Measurements from ENCODE around the gene ZNF512.
"Not testable (repeated sequence)": the region's sequence is repeated elsewhere in the genome, so short reads cannot be mapped to it uniquely, and the experiment has no call there.

DNA sequence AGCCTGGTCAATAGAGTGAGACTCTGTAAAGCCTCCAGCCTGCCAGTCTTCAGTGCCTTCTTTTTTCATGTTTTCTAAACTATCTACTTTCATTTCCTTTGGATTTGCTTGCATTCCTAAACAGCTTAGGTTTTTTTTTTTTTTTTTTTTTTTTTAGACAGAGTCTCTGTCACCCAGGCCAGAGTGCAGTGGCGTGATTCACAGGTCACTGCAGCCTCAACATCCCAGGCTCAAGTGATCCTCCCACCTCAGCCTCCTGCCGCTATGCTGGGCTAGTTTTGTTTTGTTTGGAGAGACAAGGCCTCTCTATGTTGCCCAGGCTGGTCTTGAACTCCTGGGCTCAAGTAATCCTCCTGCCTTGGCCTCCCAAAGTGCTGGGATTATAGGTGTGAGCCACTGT, 47.4 kb downstream of the ZNF512 start:
- TF ChIP-seq, protein P1, sequence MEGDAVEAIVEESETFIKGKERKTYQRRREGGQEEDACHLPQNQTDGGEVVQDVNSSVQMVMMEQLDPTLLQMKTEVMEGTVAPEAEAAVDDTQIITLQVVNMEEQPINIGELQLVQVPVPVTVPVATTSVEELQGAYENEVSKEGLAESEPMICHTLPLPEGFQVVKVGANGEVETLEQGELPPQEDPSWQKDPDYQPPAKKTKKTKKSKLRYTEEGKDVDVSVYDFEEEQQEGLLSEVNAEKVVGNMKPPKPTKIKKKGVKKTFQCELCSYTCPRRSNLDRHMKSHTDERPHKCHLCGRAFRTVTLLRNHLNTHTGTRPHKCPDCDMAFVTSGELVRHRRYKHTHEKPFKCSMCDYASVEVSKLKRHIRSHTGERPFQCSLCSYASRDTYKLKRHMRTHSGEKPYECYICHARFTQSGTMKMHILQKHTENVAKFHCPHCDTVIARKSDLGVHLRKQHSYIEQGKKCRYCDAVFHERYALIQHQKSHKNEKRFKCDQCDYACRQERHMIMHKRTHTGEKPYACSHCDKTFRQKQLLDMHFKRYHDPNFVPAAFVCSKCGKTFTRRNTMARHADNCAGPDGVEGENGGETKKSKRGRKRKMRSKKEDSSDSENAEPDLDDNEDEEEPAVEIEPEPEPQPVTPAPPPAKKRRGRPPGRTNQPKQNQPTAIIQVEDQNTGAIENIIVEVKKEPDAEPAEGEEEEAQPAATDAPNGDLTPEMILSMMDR (IDR thresholded peaks at IDR 0.05) = not testable (repeated sequence)
- TF ChIP-seq POLR2A (IDR thresholded peaks at IDR 0.05) = not testable (repeated sequence)
